DMS79 treated with DMSO at 0.1 percent for 48 hours (cell line): Measurements from ENCODE around the gene DEPP1.

ENCODE experiments used
- DNase-seq: peaks from one replicate; lab custom pipeline; 2025; lab: John Stamatoyannopoulos, UW

Gene DEPP1

DNA sequence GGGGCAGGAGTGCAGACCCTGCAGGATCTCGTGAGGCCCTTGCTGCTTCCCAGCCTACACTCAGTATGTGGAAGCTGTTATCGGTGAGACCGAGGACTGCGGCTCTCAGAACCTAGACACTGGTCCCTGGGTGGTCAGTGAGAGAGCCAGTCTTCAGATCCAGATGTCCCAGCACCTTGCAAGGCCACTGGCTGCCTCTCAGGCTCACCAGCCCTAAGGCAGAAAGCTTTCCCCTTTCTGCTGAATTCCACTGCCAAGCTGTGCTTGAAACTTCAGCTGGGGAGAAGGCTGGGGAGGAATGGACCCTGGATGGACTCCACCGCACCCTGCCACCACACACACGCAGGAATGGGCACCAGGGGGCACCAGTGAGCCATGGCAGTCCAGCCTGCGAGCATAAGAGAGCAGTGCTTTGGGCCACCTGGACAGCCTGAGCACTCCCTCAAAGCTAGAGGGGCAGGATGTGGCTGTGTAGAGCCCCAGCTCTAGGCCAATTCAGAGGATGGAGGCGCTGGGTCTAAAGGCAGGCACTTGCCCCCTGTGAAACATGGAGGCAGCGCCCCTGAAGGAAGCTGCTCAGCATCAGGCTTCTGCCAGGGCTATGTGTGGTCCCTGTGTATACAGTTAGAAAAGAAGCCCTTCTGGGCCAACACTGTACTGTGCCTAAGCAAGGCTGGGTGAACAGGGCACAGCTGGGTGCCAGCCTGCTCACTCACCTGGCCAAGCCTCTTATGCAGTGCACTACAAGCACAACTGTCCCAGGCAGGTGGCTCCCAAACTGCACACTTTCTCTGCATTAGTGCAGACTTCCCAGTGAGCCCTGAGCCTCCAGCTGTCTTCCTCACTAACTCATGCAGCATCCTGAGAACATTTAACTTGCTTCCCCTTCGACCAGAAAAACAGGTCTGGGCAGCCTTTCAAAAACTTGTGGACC lies 45.8 kb downstream of the DEPP1 start:
- peak; percentile 34 for DNase-seq

- no peak for DNase-seq
Measured at GRCh38 chr10:44931621-44932516, 46.7 kb downstream of the DEPP1 start.

DNA sequence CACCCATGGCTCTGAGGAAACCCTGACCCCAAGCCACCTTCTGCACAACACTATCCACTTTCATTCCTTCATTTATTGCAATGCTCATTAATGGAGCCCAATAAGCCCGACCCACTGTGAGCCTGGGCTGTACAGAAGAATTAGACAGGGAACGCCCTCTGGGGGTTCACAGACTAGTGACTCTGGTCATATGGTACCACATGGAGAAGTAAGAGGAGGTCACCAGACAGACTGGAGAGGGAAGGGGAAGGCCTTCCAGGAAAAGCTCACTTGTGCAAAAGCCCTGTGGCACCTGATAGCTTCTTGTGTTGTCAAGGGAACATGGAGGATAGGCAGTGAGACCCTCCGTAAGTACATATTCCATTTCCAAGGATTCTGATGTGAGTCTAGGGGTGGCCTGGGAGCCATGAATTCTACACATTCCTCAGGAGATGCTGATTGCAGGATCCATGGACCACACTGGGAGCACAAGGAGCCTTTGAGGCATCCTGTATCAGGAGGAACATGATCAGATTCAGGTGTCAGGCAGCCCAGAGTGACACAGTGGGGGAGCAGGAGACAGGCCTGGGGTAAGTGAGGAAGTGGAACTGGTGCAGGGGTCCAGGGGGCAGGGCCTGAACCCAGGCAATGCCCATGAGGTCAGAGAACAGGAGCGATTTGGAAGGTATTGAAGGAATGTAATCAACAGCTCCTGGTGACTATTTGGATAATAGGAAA lies 47.5 kb downstream of the DEPP1 start:
- DNase-seq: no peak

- no peak for DNase-seq
Measured at GRCh38 chr10:44929356-44930255, 49.0 kb downstream of the DEPP1 start.

GRCh38 chr10:44928462-44928861 lies 50.1 kb downstream of the DEPP1 start:
- no peak for DNase-seq

- no peak for DNase-seq
Measured at GRCh38 chr10:44927352-44927751, 51.3 kb downstream of the DEPP1 start.

DNA sequence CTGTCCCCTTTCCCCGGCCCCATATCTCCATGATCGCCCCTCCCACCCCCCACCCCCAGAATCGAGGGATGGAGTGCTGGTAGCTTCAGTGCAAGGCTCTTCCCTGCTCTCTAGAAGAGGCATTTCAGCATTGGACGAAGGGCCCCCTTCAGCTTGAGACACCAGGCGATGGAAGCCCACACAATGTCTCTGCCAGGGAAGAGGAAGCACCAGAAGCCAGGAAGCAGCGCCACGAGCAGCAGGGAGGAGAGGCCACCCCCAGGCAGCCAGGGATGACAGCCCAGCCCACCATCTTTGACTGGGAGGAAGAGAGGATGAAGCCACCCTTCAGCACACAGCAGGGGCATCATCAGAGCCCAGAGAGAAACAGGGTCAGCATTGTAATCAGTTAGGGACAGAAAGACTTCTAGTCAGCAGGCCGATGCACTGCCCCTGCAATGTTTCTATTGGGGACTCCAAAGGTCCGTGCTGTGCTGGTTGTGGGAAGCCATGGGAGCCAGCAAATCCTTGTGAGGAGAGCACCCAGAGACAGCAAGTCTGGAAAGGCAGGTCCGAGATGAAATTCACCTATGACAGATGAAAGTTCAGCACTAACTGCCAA lies 51.8 kb downstream of the DEPP1 start:
- DNase-seq: no peak
